WTC11 (cell line): ENCODE results near the gene COPE. TPM values are rescaled to one million over a fixed set of nuclear protein-coding genes. Genes with fewer than 3 reads are reported as not detected.
A peak's percentile ranks its signal among the peaks of the same experiment; 100 is the strongest.

Experiments used
- ATAC-seq: fragments of 200-7000 bp; cut with Tn5 transposase; 2 replicates; pipeline ENCODE4 v1.10.0; 2021; ENCODE audit warnings: mild to moderate bottlenecking, moderate library complexity
- CTCF ChIA-PET: fragments of 300-600 bp; sonication (Branson Sonifier 250); formaldehyde crosslinking; loops from one replicate; lab custom pipeline; 2021; ENCODE audit warnings: antibody characterized with exemption; lab: Charles Lee
- POLR2A ChIA-PET: fragments of 350-600 bp; sonication (Branson Sonifier 250); formaldehyde crosslinking; loops from one replicate; lab custom pipeline; 2021; ENCODE audit warnings: antibody characterized with exemption; lab: Charles Lee
- DNase-seq: peaks from one replicate; pipeline ENCODE4 v3.0.0; 2021; ENCODE audit warnings: low spot score
- H3K27ac Mint-ChIP-seq: 2 replicates; pipeline ENCODE4 v1.8.0; 2021; ENCODE audit warnings: mixed read lengths
- H3K27me3 Mint-ChIP-seq: 2 replicates; pipeline ENCODE4 v1.8.0; 2021; ENCODE audit warnings: low read depth, mild to moderate bottlenecking, moderate library complexity, mixed read lengths
- H3K36me3 Mint-ChIP-seq: 2 replicates; pipeline ENCODE4 v1.8.0; 2021; ENCODE audit warnings: mixed read lengths
- H3K4me1 Mint-ChIP-seq: 2 replicates; pipeline ENCODE4 v1.8.0; 2022; ENCODE audit warnings: mixed read lengths
- H3K4me3 Mint-ChIP-seq: 2 replicates; pipeline ENCODE4 v1.8.0; 2021; ENCODE audit warnings: mild to moderate bottlenecking, moderate library complexity, mixed read lengths
- H3K9me3 Mint-ChIP-seq: 2 replicates; pipeline ENCODE4 v1.8.0; 2021; ENCODE audit warnings: mixed read lengths
- CREB1 ChIP-seq: sonication (generic); formaldehyde crosslinking; IDR thresholded peaks from 2 replicates; pipeline ENCODE4 v1.8.0; 2023; ENCODE audit warnings: mild to moderate bottlenecking, missing genetic modification reagents
- ELF4 ChIP-seq: sonication (generic); formaldehyde crosslinking; IDR thresholded peaks from 2 replicates; pipeline ENCODE4 v1.8.1; 2022; ENCODE audit warnings: low read depth, mild to moderate bottlenecking, moderate library complexity, missing genetic modification reagents
- HMGA2 ChIP-seq: fragments of 250-450 bp; sonication (Bioruptor Pico); IDR thresholded peaks from 2 replicates; pipeline ENCODE4 v1.4.0; 2021; ENCODE audit warnings: mild to moderate bottlenecking, moderate library complexity
- JAZF1 ChIP-seq: fragments of 250-450 bp; sonication (Bioruptor Pico); IDR thresholded peaks from 2 replicates; pipeline ENCODE4 v1.9.0; 2021; ENCODE audit warnings: moderate library complexity, mild to moderate bottlenecking, inconsistent platforms
- ZNF396 ChIP-seq: fragments of 250-450 bp; sonication (Bioruptor Pico); IDR thresholded peaks from 2 replicates; pipeline ENCODE4 v1.8.0; 2021; ENCODE audit warnings: mild to moderate bottlenecking, moderate library complexity, borderline replicate concordance
- total RNA-seq: library from RNA; stranded (reverse); gene quantifications from 3 replicates; pipeline ENCODE4 v1.2.3, GENCODE V29; 2021
- TF ChIP-seq, protein P1 (sequence below): sonication (generic); formaldehyde crosslinking; IDR thresholded peaks from 2 replicates; pipeline ENCODE4 v1.8.1; 2023; ENCODE audit warnings: mild to moderate bottlenecking, missing genetic modification reagents, moderate library complexity
- TF ChIP-seq, protein P2 (sequence below): fragments of 200-600 bp; IDR thresholded peaks from 2 replicates; pipeline ENCODE4 v1.8.0; 2022; ENCODE audit warnings: antibody characterized with exemption
- TF ChIP-seq, protein P3 (sequence below): sonication (generic); formaldehyde crosslinking; IDR thresholded peaks from 2 replicates; pipeline ENCODE4 v1.8.0; 2023; ENCODE audit warnings: mild to moderate bottlenecking, missing genetic modification reagents
- TF ChIP-seq, protein P4 (sequence below): sonication (generic); formaldehyde crosslinking; IDR thresholded peaks from 2 replicates; pipeline ENCODE4 v1.8.1; 2023; ENCODE audit warnings: mild to moderate bottlenecking, missing genetic modification reagents

The COPE gene
- total RNA-seq, 1 experiment from 2014 or later = 228 TPM

DNA sequence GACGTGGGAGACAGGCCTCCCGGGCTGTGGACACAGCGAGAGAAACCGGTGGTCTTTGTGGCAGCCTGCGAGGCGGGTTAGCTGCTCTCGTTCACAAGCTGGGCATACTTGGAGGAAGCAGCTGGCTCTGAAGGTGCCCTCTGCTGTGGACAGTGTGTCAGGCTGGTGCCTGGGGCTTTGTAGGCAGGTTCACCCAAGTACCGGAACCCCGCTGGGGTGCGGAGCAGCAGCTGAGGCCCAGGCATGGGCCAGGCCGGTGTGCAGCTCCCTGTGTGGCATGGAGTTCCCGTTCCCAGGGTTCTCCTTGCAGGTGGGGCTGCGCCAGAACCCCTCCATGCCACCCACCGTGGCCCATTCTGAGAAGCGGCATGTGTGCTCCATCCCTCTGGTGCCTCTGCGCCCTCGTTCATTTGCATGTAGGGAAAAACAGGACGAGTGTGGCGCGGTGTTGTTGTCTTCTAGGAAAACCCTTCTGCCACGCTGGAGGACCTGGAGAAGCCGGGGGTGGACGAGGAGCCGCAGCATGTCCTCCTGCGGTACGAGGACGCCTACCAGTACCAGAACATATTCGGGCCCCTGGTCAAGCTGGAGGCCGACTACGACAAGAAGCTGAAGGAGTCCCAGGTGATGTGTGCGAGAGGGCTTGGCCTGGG lies 67.4 kb downstream of the COPE start:
- Mint-ChIP-seq H3K4me3 (no peak overlapping the region), H3K27ac (no peak overlapping the region), H3K4me1 (no peaks in the 10 kb centered on the region; the same call in 1 of the 2 replicates), H3K27me3 (no peaks in the 10 kb centered on the region), H3K9me3 (no peaks in the 10 kb centered on the region), H3K36me3 (peaks cover 73% of the 10 kb centered on the region)
- ChIA-PET POLR2A (no interaction called here), CTCF (no interaction called here)
- no peak for ATAC-seq
- no peak for DNase-seq
- no peak for TF ChIP-seq CREB1 (CRISPR knock-in tag)

DNA sequence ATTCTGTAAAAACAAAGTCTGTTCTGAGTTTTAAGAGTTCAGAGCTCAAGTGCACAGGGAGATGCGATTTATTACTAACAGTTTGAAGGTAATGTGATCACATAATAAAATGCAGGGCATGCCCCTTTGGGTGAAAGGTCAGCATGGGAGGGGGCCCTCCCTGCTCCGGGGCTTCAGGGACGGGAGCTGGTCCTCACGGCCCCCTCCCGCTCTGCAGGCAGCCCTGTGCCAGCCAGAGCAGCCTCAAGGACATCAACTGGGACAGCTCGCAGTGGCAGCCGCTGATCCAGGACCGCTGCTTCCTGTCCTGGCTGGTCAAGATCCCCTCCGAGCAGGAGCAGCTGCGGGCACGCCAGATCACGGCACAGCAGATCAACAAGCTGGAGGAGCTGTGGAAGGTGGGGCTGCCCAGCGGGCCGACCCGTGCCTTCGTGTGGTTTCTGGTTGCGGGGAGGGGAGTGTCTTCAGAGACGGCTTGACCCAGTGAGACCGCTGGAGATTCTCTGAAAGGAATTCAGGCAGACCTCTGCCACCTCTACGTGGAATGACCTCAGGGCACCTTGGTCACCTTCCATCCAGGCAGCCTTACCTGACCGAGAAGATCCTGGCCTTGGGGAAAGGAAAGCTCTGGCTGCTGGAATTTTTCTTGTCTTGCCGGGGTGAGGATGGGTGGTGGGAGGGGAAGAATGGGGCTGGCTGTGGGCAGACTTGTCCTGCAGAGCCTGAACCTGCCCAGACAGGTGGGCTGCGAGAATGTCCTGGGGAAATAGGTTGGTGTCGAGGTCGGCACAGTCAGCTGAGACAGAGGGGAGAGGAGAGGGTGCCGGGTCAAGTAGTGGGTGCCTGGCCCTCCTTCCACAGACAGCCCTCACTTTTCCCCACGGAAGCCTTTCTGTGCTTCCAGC lies 68.5 kb downstream of the COPE start:
- no peaks in the 10 kb centered on the region for H3K9me3 Mint-ChIP-seq
- TF ChIP-seq ELF4 (no peak), JAZF1 (CRISPR knock-in tag) (no peak)
- DNase-seq (no peak), ATAC-seq (no peak)
- CTCF ChIA-PET = interaction anchor here (1.0 kb wide), 1 partner anchor 79 kb away, joined by 3 read pairs; no protein-coding TSS in a partner anchor
- POLR2A ChIA-PET = no interaction called here
- no peaks in the 10 kb centered on the region; the same call in 1 of the 2 replicates for H3K4me1 Mint-ChIP-seq
- H3K27ac Mint-ChIP-seq = peak overlapping the region; percentile 64
- H3K27me3 Mint-ChIP-seq = no peaks in the 10 kb centered on the region
- no peak overlapping the region for H3K4me3 Mint-ChIP-seq
- H3K36me3 Mint-ChIP-seq = peaks cover 63% of the 10 kb centered on the region

DNA sequence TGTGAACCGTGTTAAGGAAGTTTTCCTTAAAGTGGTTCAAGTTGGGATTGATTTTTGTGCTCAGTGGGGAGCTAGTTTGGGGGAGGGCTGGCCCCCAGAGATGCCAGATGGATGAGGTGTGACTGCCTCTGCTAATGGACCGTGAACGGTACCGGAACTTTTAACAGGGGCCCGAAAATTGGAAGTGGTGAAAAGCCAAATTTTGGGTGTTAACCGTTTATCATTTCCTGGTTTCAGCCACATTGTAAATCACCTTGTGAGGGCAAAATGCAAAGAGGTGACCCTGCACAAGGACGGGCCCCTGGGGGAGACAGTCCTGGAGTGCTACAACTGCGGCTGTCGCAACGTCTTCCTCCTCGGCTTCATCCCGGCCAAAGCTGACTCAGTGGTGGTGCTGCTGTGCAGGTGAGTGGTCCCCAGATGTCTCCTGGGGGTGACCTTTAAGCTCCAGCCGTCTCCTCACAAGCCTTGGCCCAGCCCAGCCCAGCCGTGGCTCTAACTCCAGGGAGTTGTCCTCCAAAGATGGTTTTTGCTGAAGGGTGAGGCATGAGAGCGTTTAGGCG lies 69.3 kb downstream of the COPE start:
- TF ChIP-seq, protein P1, sequence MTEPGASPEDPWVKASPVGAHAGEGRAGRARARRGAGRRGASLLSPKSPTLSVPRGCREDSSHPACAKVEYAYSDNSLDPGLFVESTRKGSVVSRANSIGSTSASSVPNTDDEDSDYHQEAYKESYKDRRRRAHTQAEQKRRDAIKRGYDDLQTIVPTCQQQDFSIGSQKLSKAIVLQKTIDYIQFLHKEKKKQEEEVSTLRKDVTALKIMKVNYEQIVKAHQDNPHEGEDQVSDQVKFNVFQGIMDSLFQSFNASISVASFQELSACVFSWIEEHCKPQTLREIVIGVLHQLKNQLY (CRISPR knock-in tag) = no peak
- TF ChIP-seq ZNF396 (CRISPR knock-in tag) = no peak
- TF ChIP-seq, protein P2, sequence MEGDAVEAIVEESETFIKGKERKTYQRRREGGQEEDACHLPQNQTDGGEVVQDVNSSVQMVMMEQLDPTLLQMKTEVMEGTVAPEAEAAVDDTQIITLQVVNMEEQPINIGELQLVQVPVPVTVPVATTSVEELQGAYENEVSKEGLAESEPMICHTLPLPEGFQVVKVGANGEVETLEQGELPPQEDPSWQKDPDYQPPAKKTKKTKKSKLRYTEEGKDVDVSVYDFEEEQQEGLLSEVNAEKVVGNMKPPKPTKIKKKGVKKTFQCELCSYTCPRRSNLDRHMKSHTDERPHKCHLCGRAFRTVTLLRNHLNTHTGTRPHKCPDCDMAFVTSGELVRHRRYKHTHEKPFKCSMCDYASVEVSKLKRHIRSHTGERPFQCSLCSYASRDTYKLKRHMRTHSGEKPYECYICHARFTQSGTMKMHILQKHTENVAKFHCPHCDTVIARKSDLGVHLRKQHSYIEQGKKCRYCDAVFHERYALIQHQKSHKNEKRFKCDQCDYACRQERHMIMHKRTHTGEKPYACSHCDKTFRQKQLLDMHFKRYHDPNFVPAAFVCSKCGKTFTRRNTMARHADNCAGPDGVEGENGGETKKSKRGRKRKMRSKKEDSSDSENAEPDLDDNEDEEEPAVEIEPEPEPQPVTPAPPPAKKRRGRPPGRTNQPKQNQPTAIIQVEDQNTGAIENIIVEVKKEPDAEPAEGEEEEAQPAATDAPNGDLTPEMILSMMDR = no peak
- TF ChIP-seq, protein P3, sequence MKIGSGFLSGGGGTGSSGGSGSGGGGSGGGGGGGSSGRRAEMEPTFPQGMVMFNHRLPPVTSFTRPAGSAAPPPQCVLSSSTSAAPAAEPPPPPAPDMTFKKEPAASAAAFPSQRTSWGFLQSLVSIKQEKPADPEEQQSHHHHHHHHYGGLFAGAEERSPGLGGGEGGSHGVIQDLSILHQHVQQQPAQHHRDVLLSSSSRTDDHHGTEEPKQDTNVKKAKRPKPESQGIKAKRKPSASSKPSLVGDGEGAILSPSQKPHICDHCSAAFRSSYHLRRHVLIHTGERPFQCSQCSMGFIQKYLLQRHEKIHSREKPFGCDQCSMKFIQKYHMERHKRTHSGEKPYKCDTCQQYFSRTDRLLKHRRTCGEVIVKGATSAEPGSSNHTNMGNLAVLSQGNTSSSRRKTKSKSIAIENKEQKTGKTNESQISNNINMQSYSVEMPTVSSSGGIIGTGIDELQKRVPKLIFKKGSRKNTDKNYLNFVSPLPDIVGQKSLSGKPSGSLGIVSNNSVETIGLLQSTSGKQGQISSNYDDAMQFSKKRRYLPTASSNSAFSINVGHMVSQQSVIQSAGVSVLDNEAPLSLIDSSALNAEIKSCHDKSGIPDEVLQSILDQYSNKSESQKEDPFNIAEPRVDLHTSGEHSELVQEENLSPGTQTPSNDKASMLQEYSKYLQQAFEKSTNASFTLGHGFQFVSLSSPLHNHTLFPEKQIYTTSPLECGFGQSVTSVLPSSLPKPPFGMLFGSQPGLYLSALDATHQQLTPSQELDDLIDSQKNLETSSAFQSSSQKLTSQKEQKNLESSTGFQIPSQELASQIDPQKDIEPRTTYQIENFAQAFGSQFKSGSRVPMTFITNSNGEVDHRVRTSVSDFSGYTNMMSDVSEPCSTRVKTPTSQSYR (CRISPR knock-in tag) = no peak
- TF ChIP-seq, protein P4, sequence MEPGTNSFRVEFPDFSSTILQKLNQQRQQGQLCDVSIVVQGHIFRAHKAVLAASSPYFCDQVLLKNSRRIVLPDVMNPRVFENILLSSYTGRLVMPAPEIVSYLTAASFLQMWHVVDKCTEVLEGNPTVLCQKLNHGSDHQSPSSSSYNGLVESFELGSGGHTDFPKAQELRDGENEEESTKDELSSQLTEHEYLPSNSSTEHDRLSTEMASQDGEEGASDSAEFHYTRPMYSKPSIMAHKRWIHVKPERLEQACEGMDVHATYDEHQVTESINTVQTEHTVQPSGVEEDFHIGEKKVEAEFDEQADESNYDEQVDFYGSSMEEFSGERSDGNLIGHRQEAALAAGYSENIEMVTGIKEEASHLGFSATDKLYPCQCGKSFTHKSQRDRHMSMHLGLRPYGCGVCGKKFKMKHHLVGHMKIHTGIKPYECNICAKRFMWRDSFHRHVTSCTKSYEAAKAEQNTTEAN (CRISPR knock-in tag) = no peak
- TF ChIP-seq HMGA2 (CRISPR knock-in tag) = no peak
- peak overlapping the region; percentile 74 for H3K27ac Mint-ChIP-seq
- no peaks in the 10 kb centered on the region for H3K27me3 Mint-ChIP-seq
- H3K4me3 Mint-ChIP-seq = no peak overlapping the region
- peaks cover 56% of the 10 kb centered on the region for H3K36me3 Mint-ChIP-seq
- ATAC-seq = no peak
- no peaks in the 10 kb centered on the region; the same call in 1 of the 2 replicates for H3K4me1 Mint-ChIP-seq
- no peak for DNase-seq
- no peaks in the 10 kb centered on the region for H3K9me3 Mint-ChIP-seq
- ChIA-PET POLR2A (no interaction called here), CTCF (interaction anchor here (1.0 kb wide), 1 partner anchor 78 kb away, joined by 3 read pairs; no protein-coding TSS in a partner anchor)

Other genes starting within 250 kb of the COPE start
- gene CRTC1, start 235.7 kb downstream of the COPE start, total RNA-seq = 12.3 to 17.0 TPM (median 16.3 TPM) in 3 replicates
- 0.13 to 0.18 TPM (median 0.16 TPM) in 3 replicates for gene COMP, start 128.1 kb downstream of the COPE start, total RNA-seq
- 77.3 to 82.5 TPM (median 81.9 TPM) in 3 replicates for gene UPF1, start 87.4 kb downstream of the COPE start, total RNA-seq
- 14.7 to 24.5 TPM (median 22.6 TPM) in 3 replicates for gene CERS1, start 23.2 kb downstream of the COPE start, total RNA-seq
- 30.1 to 47.9 TPM (median 36.4 TPM) in 3 replicates for gene DDX49, start 328 bp upstream of the COPE start, total RNA-seq
- 28.2 to 32.4 TPM (median 32.2 TPM) in 3 replicates for gene HOMER3, start 21.8 kb upstream of the COPE start, total RNA-seq
- gene SUGP2, start 114.1 kb upstream of the COPE start, total RNA-seq = 156 to 160 TPM (median 156 TPM) in 3 replicates
- 47.9 to 58.8 TPM (median 49.9 TPM) in 3 replicates for gene ARMC6, start 114.2 kb upstream of the COPE start, total RNA-seq
- 8.1 to 9.2 TPM (median 8.7 TPM) in 3 replicates for gene SLC25A42, start 144.6 kb upstream of the COPE start, total RNA-seq
- gene TMEM161A, start 219.1 kb upstream of the COPE start, total RNA-seq = 46.0 to 53.4 TPM (median 51.8 TPM) in 3 replicates